GM18519 (cell line): Measurements from ENCODE around the gene TSC22D2.
"Not testable (repeated sequence)": the region's sequence is repeated elsewhere in the genome, so short reads cannot be mapped to it uniquely, and the experiment has no call there.

Source experiments
- ATAC-seq: cut with Tn5 transposase; IDR thresholded peaks from one replicate; pipeline ENCODE4 v1.9.1; 2021; ENCODE audit warnings: mild to moderate bottlenecking, moderate library complexity; ENCODE audit not compliant: unreplicated experiment, low FRiP score

Gene TSC22D2

DNA sequence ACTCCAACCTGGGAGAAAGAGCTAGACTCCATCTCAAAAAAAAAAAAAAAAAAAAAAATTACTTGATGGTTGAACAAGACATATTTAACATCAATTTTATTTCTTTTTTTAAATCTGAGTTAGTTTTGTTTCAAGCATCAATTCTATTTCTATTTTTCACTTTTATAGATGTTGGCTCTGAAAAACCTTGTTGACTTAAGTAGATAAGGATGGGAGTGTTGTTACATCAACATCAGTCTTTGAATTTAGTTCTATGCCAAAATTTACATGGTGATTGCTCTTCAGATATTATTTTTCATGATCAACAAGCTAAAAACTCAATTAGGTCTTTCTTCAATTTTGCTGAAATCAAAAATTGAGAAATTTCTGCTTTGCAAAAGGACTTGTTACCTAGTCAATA, 71.3 kb downstream of the TSC22D2 start:
- no peak for ATAC-seq

DNA sequence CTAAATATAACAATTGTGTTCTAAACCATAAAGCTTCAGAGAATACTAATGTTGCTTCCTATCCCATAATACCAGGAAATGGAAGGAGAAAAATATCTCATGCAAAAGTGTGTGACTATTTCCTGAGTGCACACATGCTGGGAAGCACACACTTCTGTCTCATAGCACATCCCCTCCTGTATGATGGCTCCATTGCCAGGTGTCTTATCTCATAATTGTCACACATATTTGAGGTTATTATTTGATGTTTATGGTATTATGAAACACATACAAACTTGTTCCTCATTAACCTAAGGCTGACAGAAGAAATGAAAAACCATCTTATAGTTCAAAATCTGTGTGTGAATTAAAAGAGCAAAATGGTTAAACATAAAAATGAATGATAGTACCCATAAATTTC, 72.8 kb downstream of the TSC22D2 start:
- no peak for ATAC-seq

DNA sequence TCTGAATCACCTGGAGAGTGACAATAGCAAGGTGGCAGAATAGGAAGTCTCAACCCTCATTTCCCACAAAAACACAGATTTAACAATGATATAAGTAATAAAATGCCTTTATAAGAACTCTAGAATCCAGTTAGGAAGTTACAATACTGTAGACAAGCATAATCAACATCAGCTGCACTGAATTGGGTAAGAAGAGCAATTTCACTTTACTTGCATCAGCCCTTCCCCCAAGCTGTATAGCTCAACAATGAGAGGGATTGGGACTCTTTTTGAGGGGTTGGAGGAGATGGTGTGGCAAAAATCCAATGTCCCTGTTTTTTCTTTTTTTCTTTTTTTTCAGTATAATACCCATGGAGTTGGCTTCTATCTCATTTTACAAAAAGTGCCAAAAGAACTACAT, 75.1 kb downstream of the TSC22D2 start:
- no peak for ATAC-seq

DNA sequence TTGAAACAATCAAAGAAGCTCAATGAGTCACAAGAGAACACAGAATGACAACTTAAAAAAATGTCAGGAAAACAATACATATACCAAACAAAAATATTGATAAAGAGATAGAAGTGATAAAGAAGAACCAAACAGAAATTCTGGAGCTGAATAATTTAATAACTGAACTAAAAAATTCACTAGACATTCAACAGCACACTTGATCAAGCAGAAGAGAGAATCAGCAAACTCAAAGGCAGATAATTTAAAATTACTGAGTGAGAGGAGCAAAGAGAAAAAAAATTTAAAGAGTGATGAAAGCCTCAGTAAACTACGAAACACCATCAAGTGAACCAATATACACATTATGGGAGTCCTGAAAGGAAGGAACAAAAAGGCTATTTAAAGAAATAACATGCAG, 76.3 kb downstream of the TSC22D2 start:
- no peak for ATAC-seq

DNA sequence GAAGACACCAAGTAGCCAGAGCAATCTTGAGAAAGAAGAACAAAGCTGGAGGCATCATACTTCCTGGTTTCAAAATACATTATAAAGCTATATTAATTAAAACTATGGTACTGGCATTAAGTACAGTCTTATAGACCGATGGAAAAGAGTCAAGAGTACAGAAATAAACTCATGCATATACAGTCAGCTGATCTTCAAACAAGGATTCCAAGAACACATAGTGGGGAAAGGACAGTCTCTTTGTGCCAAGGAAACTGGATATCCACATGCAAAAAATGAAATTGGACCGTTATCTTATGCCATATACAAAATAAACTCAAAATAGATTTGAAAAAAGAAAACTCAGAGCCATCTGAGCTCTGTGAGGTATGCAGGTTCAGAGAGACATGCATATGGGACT, 80.8 kb downstream of the TSC22D2 start:
- no peak for ATAC-seq

DNA sequence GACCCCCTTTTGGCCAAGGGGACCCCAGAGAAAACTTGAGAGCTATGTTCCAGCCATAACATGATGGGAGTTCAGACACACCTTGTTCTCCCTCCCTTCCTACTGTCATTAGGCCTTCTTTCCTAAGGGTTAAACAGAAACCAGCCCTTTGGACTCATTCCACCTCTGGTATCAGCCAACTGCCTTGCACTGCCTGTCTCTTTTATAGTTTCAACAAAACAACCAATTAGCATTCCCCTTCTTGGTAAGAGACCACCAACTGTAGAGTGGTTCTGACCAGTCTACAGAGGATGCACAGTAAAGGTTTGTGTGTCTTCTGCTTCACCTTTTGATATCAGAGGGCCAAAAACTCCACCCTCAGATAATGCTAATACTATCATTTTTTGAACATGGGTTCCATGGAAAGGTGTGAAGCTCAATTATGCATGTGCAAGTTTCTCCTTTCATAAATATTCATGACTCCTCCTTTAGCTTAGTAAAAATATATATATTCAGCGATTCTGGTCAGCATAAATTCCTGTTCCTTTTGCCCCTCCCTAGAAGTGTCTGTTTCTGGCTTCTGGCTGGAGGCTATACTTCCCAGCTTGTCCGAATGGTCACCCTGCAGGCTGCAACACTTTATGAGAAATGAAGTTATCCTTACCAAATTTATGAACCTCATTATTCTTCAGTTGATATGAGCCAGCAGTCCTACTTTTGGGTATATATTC, 82.3 kb downstream of the TSC22D2 start:
- ATAC-seq: no peak

DNA sequence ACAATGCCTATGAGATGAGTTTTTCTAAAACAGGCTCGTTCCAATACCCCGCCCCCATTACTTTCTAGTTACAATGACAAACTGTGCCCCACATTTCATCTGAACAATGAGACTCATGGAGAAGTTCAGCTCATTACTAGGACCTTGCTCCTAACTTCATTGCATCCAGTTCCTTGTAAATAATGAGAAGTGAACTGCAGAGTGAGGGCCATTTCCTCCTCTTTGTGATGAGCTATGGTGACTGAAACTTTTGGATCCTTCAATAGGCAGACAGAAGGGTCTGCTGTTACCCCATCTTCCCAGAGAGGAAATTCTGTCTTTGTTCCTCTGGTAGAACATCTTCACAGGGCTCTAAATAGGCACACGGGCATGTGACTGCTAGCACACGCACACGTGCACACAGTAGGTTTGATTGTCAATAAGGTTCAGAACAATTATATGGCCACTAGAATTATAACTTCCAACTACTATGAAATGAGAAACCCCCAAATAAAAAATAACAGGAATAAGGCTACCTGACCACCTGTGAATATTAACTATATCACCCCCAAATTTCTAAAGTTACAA, 86.4 kb downstream of the TSC22D2 start:
- ATAC-seq: no peak

DNA sequence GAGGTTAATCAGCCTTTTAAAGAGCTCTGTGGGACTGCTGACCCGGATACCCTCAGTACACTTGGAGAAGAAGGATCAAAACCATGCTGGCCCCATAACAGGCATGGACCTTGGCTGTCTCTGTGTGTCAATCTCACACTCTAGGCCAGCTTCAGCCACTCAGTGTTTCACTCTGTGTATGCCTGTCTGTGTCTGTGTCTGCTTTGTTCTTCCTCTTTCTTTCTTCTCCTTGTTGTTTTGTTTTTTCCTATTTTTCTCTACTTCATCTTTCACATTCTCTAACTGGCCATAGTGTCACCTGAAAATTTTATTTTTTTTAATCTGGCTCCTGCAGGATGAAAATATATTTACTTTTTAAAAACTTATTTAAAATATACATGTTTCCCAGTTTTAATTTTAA, 87.1 kb downstream of the TSC22D2 start:
- ATAC-seq: no peak

DNA sequence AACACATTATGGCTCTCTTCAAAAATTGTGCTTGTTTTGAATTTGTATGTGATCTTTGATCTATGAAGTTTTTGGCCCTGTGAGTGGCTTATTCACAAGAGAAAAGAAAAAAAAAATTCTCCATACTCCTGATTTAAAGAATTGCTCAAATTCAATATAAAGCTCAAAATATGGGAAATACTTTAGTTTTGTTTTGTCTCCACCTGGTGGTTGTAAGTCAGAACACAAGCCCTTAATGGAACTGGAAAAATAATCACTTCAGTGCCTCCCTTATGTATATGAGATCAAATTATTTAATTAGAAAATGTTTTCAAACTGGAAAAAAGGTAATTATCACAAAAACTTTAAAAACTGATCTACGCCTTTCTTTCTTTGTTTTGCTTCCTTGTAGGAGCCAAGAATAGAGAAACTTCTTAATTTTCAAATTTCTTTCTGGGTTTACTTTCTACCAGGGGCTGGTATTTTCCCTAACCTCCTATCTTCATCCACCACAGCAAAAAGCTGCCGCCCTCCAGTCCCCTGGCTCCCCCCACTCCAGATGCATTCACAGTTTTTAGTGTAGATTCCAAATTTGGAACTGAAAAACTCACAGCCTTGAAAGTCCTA, 87.6 kb downstream of the TSC22D2 start:
- ATAC-seq: no peak

DNA sequence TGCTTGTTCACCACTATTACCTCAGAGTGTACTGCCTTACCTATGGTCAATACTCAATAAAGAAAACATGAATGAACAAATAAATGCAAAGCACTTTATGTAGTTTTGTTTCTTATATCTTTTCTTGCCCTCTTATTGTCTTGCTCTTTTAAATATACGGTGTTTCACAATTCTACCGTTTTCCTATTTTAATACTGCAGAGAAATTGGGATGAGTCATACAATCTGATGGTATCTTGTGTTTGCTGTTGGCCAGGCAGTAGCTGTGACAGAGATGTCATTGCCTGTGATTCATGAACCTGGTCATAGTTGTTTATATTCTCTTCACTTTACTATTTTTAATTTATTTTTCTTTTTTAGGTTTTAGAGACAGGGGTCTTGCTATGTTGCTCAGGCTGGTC, 89.9 kb downstream of the TSC22D2 start:
- ATAC-seq: no peak

DNA sequence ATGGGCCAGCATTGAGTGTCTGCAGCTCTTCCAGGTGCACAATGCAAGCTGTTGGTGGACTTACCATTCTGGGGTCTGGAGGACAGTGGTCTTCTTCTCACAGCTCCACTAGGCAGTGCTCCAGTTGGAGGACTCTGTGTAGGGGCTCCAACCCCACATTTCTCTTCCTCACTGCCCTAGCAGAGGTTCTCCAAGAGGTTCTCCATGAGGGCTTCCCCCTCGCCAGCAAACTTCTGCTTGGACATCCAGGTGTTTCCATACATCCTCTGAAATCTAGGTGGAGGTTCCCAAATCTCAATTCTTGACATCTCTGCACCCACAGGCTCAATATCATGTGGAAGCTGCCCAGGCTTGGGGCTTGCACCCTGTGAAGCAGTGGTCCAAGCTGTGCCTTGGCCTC, 92.9 kb downstream of the TSC22D2 start:
- not testable (repeated sequence) for ATAC-seq

DNA sequence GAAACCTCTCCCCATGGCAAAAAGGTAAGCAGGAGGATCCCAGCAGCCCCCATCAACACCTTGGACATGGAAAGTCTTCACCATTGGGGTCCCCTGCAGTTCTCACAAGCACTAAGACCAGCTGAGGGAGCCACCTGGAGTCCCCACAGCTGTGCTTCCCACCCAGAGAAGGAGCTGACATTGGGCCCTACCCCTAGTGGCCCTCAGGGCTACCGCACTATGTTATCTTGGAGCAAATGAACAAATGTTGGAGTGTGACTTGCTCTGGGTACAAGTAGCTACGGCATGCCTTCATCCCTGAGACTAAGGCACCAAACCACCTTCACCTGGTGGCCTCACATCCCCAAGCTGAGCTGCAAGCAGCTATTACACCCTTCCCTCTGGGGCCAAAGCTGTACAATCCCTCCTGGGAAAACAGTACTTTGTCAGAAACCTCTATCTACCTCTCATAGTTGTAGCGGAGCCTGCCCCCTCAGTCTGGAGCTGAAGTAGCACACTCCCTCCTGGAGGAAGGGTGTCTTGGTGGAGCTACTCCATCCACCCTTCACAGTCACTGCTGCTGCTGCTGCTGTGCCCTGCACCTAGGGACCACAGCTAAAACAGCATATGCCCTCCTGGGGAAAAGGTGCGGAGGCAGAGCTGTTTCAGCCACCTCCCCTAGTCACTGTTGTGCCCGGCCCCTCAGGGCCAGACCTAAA, 95.5 kb downstream of the TSC22D2 start:
- no peak for ATAC-seq

DNA sequence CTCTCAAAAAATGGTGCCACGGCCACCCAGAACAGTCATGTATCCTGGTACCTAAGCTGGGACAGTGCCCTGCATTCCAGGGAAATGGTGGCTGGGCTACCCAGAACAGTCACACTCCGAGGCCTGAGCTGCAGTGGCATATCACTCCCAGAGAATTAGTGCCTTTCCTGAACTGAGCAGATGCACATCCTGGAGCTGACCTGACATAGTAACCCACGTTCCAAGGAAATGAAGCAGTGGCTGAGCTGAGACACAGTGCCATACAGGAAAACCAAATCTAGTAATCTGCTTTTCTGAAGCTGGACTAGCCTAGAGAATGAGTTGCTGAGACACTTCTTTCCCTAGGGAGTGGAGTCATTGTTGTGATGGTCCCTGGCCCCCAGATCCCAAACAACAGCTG, 96.4 kb downstream of the TSC22D2 start:
- ATAC-seq: no peak

DNA sequence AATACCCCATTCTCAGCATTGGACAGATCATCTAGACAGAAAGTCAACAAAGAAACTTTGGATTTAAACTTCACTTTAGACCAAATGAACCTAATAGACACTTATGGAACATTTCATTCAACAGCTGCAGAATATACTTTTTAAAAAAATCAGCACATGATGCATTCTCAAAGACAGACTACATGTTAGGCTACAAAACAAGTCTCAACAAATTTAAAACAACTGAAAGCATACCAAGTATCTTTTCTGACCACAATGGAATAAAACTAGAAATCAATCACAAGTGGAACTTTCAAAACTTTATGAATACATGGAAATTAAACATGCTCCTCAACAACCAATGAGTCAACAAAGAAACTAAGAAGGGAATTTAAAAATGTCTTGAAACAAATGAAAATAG, 100.3 kb downstream of the TSC22D2 start:
- no peak for ATAC-seq

DNA sequence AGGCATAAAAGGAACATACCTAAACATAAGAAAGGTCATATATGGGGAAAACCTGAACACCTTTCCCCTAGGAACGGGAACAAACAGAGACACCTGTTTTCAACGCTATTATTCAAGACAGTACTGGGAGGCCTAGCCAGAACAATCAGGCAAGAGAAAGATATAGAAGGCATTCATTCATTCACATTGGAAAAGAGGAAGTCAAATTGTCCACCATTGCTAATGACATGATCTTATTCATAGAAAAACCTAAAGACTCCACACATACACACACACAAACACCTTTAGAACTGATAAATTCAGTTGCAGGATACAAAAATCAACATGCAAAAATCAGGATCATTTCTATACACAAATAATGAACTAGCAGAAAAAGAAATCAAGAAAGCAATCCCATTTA, 101.7 kb downstream of the TSC22D2 start:
- no peak for ATAC-seq

DNA sequence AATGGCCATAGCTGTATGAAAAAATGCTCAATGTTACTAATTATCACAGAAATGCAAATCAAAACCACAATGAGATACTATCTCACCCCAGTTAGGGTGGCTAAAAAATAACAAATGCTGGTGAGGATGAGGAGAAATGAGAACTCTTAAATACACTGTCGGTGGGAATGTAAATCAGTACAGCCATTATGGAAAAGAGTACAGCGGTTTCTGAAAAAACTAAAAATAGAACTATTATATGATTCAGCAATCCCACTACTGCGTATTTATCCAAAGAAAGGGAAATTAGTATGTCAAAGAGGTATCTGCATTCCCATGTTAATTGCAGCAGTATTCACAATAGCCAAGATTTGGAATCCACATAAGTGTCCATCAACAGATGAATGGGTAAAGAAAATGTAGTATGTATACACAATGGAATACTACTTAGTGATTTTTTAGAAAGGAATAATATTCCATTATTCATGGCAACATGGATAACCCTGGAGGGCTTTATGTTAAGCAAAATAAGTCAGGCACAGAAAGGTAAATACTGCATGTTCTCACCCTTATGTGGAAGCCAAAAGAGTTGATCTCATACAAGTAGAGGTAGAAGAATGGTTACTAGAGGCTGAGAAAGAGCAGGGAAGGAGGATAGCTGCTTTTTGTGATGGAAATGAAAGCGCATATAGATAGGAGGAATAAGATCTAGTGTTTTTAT, 103.2 kb downstream of the TSC22D2 start:
- no peak for ATAC-seq

DNA sequence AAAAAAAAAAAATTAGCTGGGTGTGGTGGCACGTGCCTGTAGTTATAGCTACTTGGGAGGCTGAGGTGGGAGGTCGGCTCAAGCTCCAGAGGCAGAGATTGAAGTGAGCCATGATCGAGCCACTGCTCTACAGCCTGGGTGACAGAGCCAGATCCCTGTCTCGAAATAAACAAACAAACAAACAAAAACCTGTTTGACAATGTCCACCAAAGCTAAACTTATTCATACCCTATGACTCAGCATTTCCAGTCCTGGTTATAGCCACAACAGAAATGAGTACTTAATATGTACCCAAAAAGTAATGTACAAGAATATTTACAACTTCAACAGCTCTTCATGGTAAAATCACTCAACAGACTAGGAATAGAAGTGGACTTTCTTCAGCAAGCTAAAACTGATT, 107.1 kb downstream of the TSC22D2 start:
- ATAC-seq: no peak
